ENCODE measurements around the gene SPOCK1.

GRCh38 chr5:137015540-137016116 lies 483.5 kb downstream of the SPOCK1 start:
- TF ChIP-seq, protein P1, sequence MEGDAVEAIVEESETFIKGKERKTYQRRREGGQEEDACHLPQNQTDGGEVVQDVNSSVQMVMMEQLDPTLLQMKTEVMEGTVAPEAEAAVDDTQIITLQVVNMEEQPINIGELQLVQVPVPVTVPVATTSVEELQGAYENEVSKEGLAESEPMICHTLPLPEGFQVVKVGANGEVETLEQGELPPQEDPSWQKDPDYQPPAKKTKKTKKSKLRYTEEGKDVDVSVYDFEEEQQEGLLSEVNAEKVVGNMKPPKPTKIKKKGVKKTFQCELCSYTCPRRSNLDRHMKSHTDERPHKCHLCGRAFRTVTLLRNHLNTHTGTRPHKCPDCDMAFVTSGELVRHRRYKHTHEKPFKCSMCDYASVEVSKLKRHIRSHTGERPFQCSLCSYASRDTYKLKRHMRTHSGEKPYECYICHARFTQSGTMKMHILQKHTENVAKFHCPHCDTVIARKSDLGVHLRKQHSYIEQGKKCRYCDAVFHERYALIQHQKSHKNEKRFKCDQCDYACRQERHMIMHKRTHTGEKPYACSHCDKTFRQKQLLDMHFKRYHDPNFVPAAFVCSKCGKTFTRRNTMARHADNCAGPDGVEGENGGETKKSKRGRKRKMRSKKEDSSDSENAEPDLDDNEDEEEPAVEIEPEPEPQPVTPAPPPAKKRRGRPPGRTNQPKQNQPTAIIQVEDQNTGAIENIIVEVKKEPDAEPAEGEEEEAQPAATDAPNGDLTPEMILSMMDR (conservative IDR thresholded peaks at IDR 0.05; ENCODE audit: low read depth, low read length): no peak
- TF ChIP-seq BHLHE40 (IDR thresholded peaks at IDR 0.05; ENCODE audit: low read depth, low read length) (no peak), FOS (IDR thresholded peaks at IDR 0.05; ENCODE audit: low read depth, low read length) (no peak), RAD21 (IDR thresholded peaks at IDR 0.05; ENCODE audit: low read length) (no peak), POLR2A (IDR thresholded peaks at IDR 0.05; ENCODE audit: low read depth, low read length) (no peak)

Measured in IMR-90 (cell line).